Stimulated activated CD8-positive, alpha-beta memory T cell treated with anti-CD3 and anti-CD28 coated beads, Interleukin-12 subunit alpha, Interleukin-12 subunit beta, amount 100 ng/mL, for 24 hours (primary cell): ENCODE data around the gene PDILT.

Experiments
- DNase-seq: peaks from one replicate; pipeline ENCODE4 v3.0.0-alpha.2; 2020; ENCODE audit errors: extremely low read depth

PDILT gene

DNA sequence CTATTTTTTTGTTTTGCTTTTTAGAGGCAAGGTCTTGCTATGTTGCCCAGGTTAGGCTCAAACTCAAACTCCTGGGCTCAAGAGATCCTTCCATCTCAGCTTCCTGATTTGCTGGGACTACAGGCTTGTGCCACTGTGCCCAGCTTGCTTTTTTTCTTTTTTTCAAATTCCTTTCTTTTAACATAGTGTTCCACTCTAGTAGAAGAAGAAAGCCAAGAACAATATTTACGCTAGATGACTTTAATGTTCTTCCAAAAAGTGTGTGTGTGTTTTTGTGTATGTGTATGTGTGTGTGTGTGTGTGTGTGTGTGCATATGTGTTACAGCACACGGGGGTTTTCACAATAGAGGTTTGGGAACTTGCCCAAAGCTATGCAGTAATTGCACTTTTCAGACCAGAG, 41.3 kb downstream of the PDILT start:
- DNase-seq, result no peak

DNA sequence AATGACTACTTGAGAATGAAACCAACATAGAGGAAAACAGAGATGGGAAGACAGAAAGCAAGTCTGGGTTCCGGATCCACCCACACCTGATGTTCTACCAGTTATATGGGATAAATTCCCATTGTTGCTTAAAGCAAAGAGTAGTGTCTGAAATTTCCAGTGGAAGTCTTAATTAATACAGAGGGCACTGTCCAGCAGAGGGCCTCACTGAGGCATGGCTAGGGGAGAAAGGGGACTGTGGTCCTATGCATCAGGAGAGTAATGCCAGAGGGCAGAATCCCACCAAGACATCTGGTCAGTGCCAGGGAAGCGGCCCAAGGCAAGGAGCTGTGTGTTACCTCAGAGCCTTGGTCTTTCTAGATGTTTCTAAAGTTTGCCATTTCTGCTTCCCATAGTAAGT, 44.5 kb downstream of the PDILT start:
- DNase-seq, result no peak

GRCh38 chr16:20355114-20355782, 49.3 kb downstream of the PDILT start:
- DNase-seq, result no peak

DNA sequence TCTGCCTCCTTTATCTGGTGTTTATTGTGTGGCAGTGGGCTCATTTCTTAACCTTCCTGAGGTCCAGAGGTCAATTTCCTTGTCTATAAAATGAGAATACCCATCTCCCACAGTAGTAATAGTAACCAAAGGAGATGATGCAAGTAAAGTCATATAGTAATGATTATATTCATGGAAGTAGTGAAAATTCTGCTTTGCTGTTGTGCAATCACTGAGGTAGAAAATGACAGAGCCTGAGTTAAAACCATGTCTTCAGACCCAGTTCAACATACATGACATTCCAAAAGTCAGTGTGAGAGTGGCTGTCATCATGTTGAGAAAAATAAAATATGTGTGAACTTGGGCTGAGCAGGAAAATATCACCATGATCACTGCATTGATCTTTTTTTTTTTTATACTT, 51.2 kb downstream of the PDILT start:
- no peak for DNase-seq

DNA sequence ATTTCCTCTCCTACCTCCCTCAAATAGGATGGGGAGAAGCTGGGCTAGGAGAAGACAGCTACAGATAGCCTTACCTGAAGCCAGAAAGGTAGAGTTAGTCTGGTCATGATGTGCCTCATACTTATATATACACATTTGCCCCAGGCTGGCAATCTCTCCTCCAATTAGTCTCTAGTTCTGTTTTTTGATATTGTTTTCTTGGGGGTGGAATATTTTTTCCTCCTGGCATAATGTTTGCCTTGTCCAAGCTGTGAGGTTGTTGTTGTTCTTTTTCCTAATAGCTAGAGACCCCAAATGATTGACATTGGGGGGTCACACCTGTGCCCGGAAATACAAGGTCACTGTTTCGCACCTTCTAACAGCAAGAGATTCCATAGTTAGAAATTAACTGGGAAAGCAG, 51.9 kb downstream of the PDILT start, which contains the start of gene UMOD:
TSS of gene UMOD (minus strand) at position 101 of the 400 bp plus-strand sequence. CDS start 1,978 bp downstream, outside the sequence.
- DNase-seq, result no peak

- DNase-seq, result no peak
Measured at GRCh38 chr16:20349615-20350014, 54.9 kb downstream of the PDILT start.

- DNase-seq, result no peak
Measured at GRCh38 chr16:20348365-20349185, 56.0 kb downstream of the PDILT start.

GRCh38 chr16:20347666-20348364, 56.7 kb downstream of the PDILT start:
- DNase-seq, result no peak

GRCh38 chr16:20344611-20345010, 59.9 kb downstream of the PDILT start:
- no peak for DNase-seq

- DNase-seq, result no peak
Measured at GRCh38 chr16:20339744-20340143, 64.8 kb downstream of the PDILT start.

DNA sequence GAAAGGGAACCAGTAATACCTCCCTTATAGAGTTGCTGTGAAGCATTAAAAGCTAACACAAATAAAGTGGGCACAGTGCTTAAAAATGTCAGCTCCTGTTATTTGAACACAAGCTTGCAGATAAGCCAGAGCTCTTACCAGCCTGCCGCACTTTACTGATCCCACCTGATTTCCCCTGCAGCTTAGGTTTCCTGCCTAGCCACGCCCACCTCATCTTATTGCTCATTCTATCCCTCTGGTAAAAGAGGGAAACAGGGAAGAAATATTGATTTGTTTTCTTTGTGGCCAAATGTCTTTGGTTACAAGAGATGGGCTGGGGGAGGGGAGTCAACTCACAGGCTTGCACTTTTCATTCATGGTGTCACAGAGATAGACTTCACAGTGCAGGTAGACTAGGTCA, 67.6 kb downstream of the PDILT start:
- no peak for DNase-seq

- no peak for DNase-seq
Measured at GRCh38 chr16:20334396-20334795, 70.1 kb downstream of the PDILT start.

DNA sequence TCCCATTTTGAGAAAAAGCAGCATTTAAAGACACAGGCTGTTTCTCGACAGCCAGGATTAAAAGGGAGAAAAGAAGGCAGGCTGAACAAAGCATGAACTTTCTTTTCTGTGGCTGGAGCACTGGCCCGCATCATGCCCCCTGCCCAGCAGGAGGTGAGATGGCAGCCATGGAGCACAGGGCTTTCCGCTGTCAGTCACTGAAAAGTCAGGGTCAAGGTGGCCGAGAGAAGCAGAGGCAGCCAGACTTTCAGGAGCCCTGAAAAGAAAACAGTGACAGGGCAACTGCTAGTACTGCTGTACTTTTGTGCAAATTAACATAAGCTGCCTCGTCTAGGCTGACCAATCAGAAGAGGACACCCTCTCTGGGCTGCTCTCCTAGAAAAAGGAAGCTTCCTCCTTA, 71.4 kb downstream of the PDILT start:
- DNase-seq, result no peak

GRCh38 chr16:20332411-20332810, 72.1 kb downstream of the PDILT start:
- DNase-seq, result no peak

GRCh38 chr16:20331635-20332034, 72.9 kb downstream of the PDILT start:
- DNase-seq, result no peak

- DNase-seq, result no peak
Measured at GRCh38 chr16:20329392-20330138, 75.0 kb downstream of the PDILT start.

GRCh38 chr16:20327444-20328041, 77.0 kb downstream of the PDILT start, which contains the start of gene GP2:
GP2 (minus strand) TSS chr16:20327513; CDS start chr16:20326431, 1,082 bp downstream.
- no peak for DNase-seq

GRCh38 chr16:20326321-20326720, 78.2 kb downstream of the PDILT start:
- DNase-seq, result no peak

- DNase-seq, result no peak
Measured at GRCh38 chr16:20325005-20325404, 79.5 kb downstream of the PDILT start.

DNA sequence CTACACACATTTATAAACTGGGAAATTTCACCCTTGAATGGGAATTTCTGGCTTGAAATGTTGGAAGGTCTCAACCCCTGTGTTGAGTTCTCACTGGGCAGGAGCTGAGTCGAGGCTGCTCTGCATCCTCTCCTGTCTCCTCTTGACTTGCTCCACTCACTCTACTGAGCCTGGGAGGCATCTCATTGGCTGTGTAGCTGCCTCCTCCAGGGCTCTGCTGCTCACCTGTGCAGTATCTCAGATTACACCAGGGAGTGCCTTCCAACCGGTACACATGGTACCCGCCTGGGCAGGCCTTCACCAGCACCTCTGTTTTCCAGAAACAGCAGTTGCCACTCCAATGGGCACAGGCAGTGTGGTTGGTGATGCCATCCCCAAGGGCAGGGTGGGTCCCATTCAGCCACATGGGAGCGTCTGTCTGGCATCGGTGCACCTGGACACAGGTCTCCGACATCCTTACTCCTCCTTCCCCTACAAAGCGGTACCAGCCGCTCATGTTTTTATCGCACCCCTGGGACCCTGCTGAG, 80.9 kb downstream of the PDILT start:
- no peak for DNase-seq

DNA sequence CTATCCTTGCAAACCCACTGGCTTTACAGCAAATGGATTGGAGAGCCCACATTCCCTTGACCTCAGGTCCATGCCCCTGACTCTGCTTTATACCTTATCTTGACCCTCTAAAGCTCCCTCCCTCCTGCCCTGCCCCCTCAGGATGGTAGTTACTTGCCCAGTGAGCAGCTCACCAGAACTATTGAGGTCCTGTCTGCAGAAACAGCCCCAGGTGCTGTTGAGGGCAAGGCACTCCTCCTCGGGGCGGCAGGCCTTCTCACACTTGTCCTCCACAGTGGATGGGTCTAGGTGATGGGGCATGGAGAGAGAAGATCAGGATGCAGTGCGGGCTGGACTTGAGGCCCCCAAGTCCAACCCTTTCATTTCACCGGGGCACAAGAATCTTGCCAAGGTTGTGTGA, 81.8 kb downstream of the PDILT start:
- DNase-seq, result no peak
